Fibroblast of mammary gland (primary cell): ENCODE data around the gene NBR1.
A peak's percentile ranks its signal among the peaks of the same experiment; 100 is the strongest.
"Not testable (repeated sequence)": the region's sequence is repeated elsewhere in the genome, so short reads cannot be mapped to it uniquely, and the experiment has no call there.

Source experiments
- DNase-seq: peaks from one replicate; pipeline ENCODE4 v3.0.0-alpha.2; 2010; ENCODE audit warnings: low read depth
- H3K4me3 ChIP-seq: 2 replicates; pipeline ENCODE4 v1.5.1; 2011; ENCODE audit warnings: low read depth, mild to moderate bottlenecking, low read length, moderate library complexity; ENCODE audit not compliant: control insufficient read depth
- TF ChIP-seq, protein P1 (sequence below): conservative IDR thresholded peaks from 2 replicates; pipeline ENCODE4 v1.5.1; 2011; ENCODE audit warnings: low read depth, low read length, inconsistent platforms; ENCODE audit not compliant: control insufficient read depth, insufficient read depth

NBR1 gene

DNA sequence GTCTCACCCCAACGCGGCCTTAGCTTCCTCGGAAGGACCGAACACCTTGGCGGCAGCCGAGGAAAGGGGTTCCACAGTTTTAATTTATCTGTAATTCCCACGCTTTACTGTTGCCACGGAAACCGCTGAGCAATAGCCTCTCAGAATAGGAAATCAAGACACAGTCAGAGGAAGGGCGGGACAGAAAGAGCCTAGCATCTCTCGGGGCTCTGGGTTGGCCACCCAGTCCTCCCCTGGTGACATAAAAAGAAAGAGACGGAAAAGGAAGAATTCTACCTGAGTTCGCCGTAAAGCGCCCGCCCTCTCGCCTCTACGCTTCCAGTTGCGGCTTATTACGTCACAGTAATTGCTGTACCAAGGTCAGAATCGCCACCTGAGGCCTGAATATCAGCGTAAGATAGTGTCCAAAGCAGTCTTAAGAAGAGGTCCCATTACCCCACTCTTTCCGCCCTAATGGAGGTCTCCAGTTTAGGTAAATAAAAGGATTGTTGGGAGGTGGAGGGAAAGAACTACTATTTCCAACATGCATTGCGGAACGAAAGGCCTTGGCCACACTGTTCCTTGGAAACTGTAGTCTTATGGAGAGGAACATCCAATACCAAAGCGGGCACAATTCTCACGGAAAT lies 761 bp upstream of the NBR1 start:
- DNase-seq: peak; percentile 95
- TF ChIP-seq, protein P1, sequence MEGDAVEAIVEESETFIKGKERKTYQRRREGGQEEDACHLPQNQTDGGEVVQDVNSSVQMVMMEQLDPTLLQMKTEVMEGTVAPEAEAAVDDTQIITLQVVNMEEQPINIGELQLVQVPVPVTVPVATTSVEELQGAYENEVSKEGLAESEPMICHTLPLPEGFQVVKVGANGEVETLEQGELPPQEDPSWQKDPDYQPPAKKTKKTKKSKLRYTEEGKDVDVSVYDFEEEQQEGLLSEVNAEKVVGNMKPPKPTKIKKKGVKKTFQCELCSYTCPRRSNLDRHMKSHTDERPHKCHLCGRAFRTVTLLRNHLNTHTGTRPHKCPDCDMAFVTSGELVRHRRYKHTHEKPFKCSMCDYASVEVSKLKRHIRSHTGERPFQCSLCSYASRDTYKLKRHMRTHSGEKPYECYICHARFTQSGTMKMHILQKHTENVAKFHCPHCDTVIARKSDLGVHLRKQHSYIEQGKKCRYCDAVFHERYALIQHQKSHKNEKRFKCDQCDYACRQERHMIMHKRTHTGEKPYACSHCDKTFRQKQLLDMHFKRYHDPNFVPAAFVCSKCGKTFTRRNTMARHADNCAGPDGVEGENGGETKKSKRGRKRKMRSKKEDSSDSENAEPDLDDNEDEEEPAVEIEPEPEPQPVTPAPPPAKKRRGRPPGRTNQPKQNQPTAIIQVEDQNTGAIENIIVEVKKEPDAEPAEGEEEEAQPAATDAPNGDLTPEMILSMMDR: no peak
- H3K4me3 ChIP-seq: peak overlapping the region; percentile 91

DNA sequence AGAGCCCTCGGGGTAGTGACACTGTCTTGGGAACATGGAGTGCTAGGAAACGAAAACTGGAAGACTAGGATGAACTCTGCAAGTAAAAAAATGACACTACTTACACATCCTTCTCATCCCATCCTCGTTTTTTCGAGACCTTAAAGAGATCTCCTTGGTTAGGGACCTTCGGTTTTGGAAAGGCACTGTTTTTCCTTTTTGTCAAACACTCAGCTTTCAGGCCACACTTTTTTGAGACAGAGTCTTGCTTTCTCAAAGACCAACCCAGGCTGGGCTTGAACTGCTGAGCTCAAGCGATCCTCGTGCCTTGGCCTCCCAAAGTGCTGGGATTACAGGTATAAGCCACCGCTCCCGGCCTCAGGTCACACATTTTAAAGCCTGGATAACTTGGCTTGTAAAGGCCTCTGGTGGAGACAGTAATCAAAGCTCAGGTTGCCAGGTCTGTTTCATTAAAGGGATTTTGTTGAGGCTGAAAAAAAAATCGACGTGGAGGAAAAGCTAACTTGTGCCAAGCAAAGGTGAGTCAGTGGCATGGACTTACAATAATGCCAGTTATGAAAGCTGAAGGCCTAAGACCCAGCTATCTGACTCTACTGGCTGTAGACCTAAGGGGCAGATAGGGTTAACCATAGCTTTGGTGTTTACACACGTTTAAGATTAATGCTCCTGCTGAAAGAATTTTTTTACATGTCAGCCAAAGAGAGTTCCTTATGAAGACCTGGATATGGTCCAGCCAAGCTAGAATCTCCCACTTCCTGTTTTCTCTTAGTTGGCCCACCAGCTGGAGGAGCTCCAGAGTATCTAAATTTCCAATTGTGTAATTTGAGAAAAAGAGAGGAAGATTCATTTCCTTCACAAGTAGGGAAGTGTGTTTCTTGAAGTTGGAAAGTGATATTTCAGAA lies 823 bp downstream of the NBR1 start:
- H3K4me3 ChIP-seq: peak overlapping the region; percentile 91
- TF ChIP-seq, protein P1: peak; percentile 38
- peak; percentile 93 for DNase-seq

DNA sequence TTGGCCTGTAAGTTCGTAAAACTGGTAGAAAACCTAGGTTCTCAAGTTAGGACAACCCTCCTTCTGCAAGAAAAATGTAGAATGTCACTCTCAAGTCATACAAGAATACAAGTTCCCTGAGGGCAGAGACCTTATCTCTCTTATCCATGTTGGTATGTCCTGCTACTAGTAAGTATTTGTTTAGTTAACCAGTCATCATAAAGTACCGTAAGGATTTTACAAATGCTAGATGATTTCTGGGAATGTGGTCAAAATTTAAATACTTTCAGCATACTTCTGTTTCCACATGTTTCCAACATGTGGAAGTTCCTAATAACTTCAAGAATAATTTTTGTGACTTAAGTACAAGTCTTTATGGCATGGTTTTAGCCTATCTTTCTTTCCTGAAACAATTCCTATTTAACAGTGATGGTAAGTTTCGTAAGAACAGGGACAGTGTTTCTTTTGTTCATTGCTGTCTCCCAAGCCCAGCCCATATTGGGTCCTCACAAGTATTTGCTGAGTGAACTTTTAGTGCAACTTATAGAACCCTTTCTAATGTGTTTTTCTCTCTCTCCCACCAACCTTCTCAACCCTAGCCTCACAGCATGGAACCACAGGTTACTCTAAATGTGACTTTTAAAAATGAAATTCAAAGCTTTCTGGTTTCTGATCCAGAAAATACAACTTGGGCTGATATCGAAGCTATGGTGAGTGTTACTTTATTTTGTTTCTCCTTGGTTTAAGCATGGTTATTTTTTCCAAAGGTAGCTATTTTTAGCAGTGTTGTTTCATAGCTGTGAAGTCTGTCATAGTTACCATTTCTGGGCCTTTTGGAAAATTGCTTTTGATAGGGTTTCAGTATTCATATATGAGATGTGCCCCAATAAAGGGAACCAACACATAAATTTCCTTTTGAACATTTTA lies 4.5 kb downstream of the NBR1 start:
- DNase-seq: peak; percentile 63
- TF ChIP-seq, protein P1: no peak

DNA sequence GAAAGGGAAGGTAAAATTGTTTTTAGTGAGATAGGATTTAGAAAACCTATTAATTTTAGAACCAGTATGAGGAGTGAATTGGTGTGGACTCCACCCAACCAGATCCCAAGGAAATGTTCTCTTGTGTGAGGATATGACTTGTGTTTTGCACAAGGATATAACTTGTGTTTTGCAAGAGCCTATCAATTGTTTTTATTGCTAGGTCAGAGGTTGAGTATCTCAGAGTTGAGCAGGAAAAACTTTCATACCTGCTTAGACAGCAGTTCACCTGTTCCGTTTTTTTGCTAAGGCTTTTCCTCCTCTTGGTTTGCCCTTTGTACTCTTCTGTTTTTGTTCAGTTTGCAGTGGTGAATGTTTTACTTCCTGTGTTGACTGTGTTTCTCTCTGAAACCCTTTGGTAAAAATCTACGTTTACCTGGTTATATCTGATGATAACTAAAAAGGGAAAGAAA lies 5.1 kb downstream of the NBR1 start:
- DNase-seq: no peak
- no peak overlapping the region for H3K4me3 ChIP-seq
- TF ChIP-seq, protein P1: no peak

More for the DNA sequence above, 4.5 kb downstream of the NBR1 start:
- H3K4me3 ChIP-seq: no peak overlapping the region

DNA sequence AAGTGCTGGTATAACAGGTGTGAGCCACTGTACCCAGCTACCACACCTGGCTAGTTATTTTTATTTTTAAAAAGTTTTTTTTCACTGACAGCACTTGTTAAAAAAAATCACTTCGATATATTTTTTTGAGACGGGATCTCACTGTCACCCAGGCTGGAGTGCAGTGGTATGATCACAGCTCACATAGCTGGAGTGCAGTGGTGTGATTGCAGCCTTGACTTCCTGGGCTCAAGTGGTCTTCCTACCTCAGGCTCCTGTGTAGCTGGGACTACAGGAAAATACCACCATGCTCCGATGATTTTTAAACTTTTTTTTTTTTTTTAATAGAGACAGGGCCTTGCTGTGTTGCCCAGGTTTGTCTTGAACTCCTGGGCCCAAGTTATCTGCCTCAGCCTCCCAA lies 12.9 kb downstream of the NBR1 start:
- H3K4me3 ChIP-seq: no peak overlapping the region
- TF ChIP-seq, protein P1: no peak
- no peak for DNase-seq

DNA sequence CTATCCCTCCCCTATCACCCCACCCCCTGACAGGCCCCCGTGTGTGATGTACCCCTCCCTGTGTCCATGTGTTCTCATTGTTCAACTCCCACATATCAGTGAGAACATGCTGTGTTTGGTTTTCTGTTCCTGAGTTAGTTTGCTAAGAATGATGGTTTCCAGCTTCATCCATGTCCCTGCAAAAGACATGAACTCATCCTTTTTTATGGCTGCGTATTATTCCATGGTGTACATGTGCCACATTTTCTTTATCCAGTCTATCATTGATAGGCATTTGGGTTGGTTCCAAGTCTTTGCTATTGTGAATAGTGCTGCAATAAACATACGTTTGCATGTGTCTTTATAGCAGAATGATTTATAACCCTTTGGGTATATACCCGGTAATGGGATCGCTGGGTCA lies 15.6 kb downstream of the NBR1 start:
- DNase-seq, H3K4me3 ChIP-seq: not testable (repeated sequence)
